OCI-LY3 (cell line): ENCODE measurements around the gene CRB1.

Experiments used
- H2AFZ ChIP-seq: fragments of 200-600, 300-600 bp; shearing (Covaris generic); 2 replicates; pipeline ENCODE4 v1.6.0; 2014; ENCODE audit warnings: antibody characterized with exemption, low read depth, low read length
- H3K27ac ChIP-seq: fragments of 200-600, 300-600 bp; sonication (generic); 2 replicates; pipeline ENCODE4 v1.5.1; 2014; ENCODE audit warnings: mild to moderate bottlenecking, low read length, moderate library complexity, mixed read lengths
- H3K27me3 ChIP-seq: fragments of 200-600, 300-600 bp; sonication (generic); 2 replicates; pipeline ENCODE4 v1.6.1; 2014; ENCODE audit warnings: low read depth, low read length, mixed read lengths
- H3K36me3 ChIP-seq: fragments of 200-600, 300-600 bp; sonication (generic); replicated peaks from 2 replicates; pipeline ENCODE3; 2014; ENCODE audit warnings: low read depth, low read length, mixed read lengths
- H3K4me1 ChIP-seq: fragments of 300-600, 200-600 bp; sonication (generic); 2 replicates; pipeline ENCODE4 v1.6.1; 2014; ENCODE audit warnings: low read length, mixed read lengths
- H3K4me2 ChIP-seq: fragments of 200-600, 300-600 bp; sonication (generic); 2 replicates; pipeline ENCODE4 v1.6.1; 2014; ENCODE audit warnings: low read length, mixed read lengths
- H3K4me3 ChIP-seq: fragments of 300-600, 200-600 bp; sonication (generic); 2 replicates; pipeline ENCODE4 v1.5.1; 2014; ENCODE audit warnings: antibody characterized with exemption, mild to moderate bottlenecking, low read length, moderate library complexity
- H3K79me2 ChIP-seq: fragments of 300-600, 200-600 bp; shearing (Covaris generic); 2 replicates; pipeline ENCODE4 v1.6.1; 2014; ENCODE audit warnings: mild to moderate bottlenecking, low read length, mixed read lengths
- H3K9ac ChIP-seq: fragments of 300-600, 200-600 bp; shearing (Covaris generic); 2 replicates; pipeline ENCODE4 v1.6.0; 2014; ENCODE audit warnings: mild to moderate bottlenecking, low read length, moderate library complexity
- H3K9me3 ChIP-seq: fragments of 200-600, 300-600 bp; shearing (Covaris generic); 2 replicates; pipeline ENCODE4 v1.6.1; 2014; ENCODE audit warnings: low read length, mixed read lengths; ENCODE audit not compliant: insufficient read depth
- H4K20me1 ChIP-seq: fragments of 200-600, 300-600 bp; sonication (generic); 2 replicates; pipeline ENCODE4 v1.6.1; 2016; ENCODE audit warnings: low read length, mixed read lengths; ENCODE audit not compliant: insufficient read depth
- CTCF ChIP-seq: fragments of 200-600, 300-600 bp; sonication (generic); IDR thresholded peaks from 2 replicates; pipeline ENCODE4 v1.5.1; 2014; ENCODE audit warnings: antibody characterized with exemption, low read length, low read depth
- EZH2phosphoT487 ChIP-seq: fragments of 200-600 bp; shearing (Covaris generic); IDR thresholded peaks from 2 replicates; pipeline ENCODE4 v1.6.1; 2018; ENCODE audit warnings: antibody characterized with exemption, mixed run types, low read depth

CRB1 gene

GRCh38 chr1:197384471-197384870 lies 116.4 kb downstream of the CRB1 start:
- no peak overlapping the region for H3K27ac ChIP-seq
- TF ChIP-seq CTCF: no peak
- TF ChIP-seq EZH2phosphoT487: no peak
- H3K79me2 ChIP-seq: no peaks in the 10 kb centered on the region
- H3K4me3 ChIP-seq: no peak overlapping the region
- peaks cover 3% of the 10 kb centered on the region for H3K27me3 ChIP-seq
- H4K20me1 ChIP-seq: no peaks in the 10 kb centered on the region
- H3K36me3 ChIP-seq: no peaks in the 10 kb centered on the region
- no peak overlapping the region for H3K4me2 ChIP-seq
- no peaks in the 10 kb centered on the region for H3K9me3 ChIP-seq
- H3K9ac ChIP-seq: no peak overlapping the region
- no peaks in the 10 kb centered on the region for H3K4me1 ChIP-seq
- H2AFZ ChIP-seq: no peak overlapping the region

GRCh38 chr1:197388801-197389200 lies 120.7 kb downstream of the CRB1 start:
- Histone ChIP-seq H3K4me2 (no peak overlapping the region), H3K4me3 (no peak overlapping the region), H3K9ac (no peak overlapping the region), H3K36me3 (no peaks in the 10 kb centered on the region), H3K9me3 (no peaks in the 10 kb centered on the region), H3K4me1 (peaks cover 4% of the 10 kb centered on the region; the same call in 1 of the 2 replicates), H2AFZ (no peak overlapping the region), H3K79me2 (no peaks in the 10 kb centered on the region), H4K20me1 (no peaks in the 10 kb centered on the region), H3K27me3 (peaks cover 7% of the 10 kb centered on the region), H3K27ac (no peak overlapping the region)
- no peak for TF ChIP-seq EZH2phosphoT487
- no peak for TF ChIP-seq CTCF

GRCh38 chr1:197390856-197391255 lies 122.8 kb downstream of the CRB1 start:
- H3K4me2 ChIP-seq: no peak overlapping the region
- peaks cover 7% of the 10 kb centered on the region; the same call in 1 of the 2 replicates for H3K27me3 ChIP-seq
- no peaks in the 10 kb centered on the region for H3K9me3 ChIP-seq
- no peak overlapping the region for H3K4me3 ChIP-seq
- no peaks in the 10 kb centered on the region for H3K79me2 ChIP-seq
- H2AFZ ChIP-seq: no peak overlapping the region
- H4K20me1 ChIP-seq: no peaks in the 10 kb centered on the region
- no peaks in the 10 kb centered on the region for H3K36me3 ChIP-seq
- H3K9ac ChIP-seq: no peak overlapping the region
- peaks cover 4% of the 10 kb centered on the region; the same call in 1 of the 2 replicates for H3K4me1 ChIP-seq
- no peak overlapping the region for H3K27ac ChIP-seq
- TF ChIP-seq EZH2phosphoT487: no peak
- no peak for TF ChIP-seq CTCF

GRCh38 chr1:197391303-197392226 lies 123.5 kb downstream of the CRB1 start:
- Histone ChIP-seq H3K27ac (no peak overlapping the region), H3K36me3 (no peaks in the 10 kb centered on the region), H3K4me1 (peaks cover 4% of the 10 kb centered on the region; the same call in 1 of the 2 replicates), H3K79me2 (no peaks in the 10 kb centered on the region), H3K4me3 (no peak overlapping the region), H3K27me3 (peaks cover 7% of the 10 kb centered on the region; the same call in 1 of the 2 replicates), H2AFZ (no peak overlapping the region), H4K20me1 (no peaks in the 10 kb centered on the region), H3K9me3 (no peaks in the 10 kb centered on the region), H3K4me2 (no peak overlapping the region), H3K9ac (no peak overlapping the region)
- TF ChIP-seq EZH2phosphoT487 (no peak), CTCF (no peak; the same call in 1 of the 2 replicates)
